GM21619 (cell line): ENCODE measurements around the gene COL15A1.

Experiments used
- ATAC-seq: cut with Tn5 transposase; IDR thresholded peaks from one replicate; pipeline ENCODE4 v1.9.1; 2021; ENCODE audit not compliant: unreplicated experiment

The COL15A1 gene

GRCh38 chr9:99103901-99104458, 160.3 kb downstream of the COL15A1 start:
- ATAC-seq: no peak

- peak; percentile 83 for ATAC-seq
Observed at GRCh38 chr9:99104459-99105151, 160.9 kb downstream of the COL15A1 start, which contains the start of gene TGFBR1. Gene TGFBR1, plus strand, starts transcription at chr9:99105113. Its CDS starts 93 bp downstream, at chr9:99105206.

GRCh38 chr9:99105152-99106043, 161.7 kb downstream of the COL15A1 start:
- ATAC-seq: peak; percentile 51

- ATAC-seq: no peak
Observed at GRCh38 chr9:99106044-99106375, 162.3 kb downstream of the COL15A1 start.

- no peak for ATAC-seq
Observed at GRCh38 chr9:99107421-99107820, 163.7 kb downstream of the COL15A1 start.

- no peak for ATAC-seq
Observed at GRCh38 chr9:99108131-99108530, 164.4 kb downstream of the COL15A1 start.

- ATAC-seq: no peak
Observed at GRCh38 chr9:99109522-99109921, 165.8 kb downstream of the COL15A1 start.

GRCh38 chr9:99112750-99113413, 169.2 kb downstream of the COL15A1 start:
- ATAC-seq: no peak

- ATAC-seq: no peak
Observed at GRCh38 chr9:99113414-99114048, 169.8 kb downstream of the COL15A1 start.

- ATAC-seq: no peak
Observed at GRCh38 chr9:99114049-99114440, 170.3 kb downstream of the COL15A1 start.

- no peak for ATAC-seq
Observed at GRCh38 chr9:99114846-99115500, 171.3 kb downstream of the COL15A1 start.

GRCh38 chr9:99116003-99116411, 172.3 kb downstream of the COL15A1 start:
- ATAC-seq: no peak

GRCh38 chr9:99118782-99119466, 175.2 kb downstream of the COL15A1 start:
- ATAC-seq: peak; percentile 99

GRCh38 chr9:99119976-99120655, 176.4 kb downstream of the COL15A1 start:
- no peak for ATAC-seq
